Common myeloid progenitor, CD34-positive (primary cell): ENCODE data around the gene TFF2.

ENCODE experiments used
- CTCF ChIA-PET: fragments of 350-600 bp; sonication (Branson Sonifier 250); formaldehyde crosslinking; loops from one replicate; lab custom pipeline; 2021; ENCODE audit warnings: antibody characterized with exemption; lab: Charles Lee
- POLR2A ChIA-PET: fragments of 350-600 bp; sonication (Branson Sonifier 250); formaldehyde crosslinking; loops from one replicate; lab custom pipeline; 2021; ENCODE audit warnings: antibody characterized with exemption; lab: Charles Lee
- DNase-seq, 3 donors: peaks; one replicate each; pipeline versions ENCODE4 v3.0.0 to v3.0.0-alpha.2; 2013
- H3K27ac ChIP-seq, 2 experiments: 1 replicate in 1 of 2; 2 replicates in 1 of 2; pipeline ENCODE4 v1.7.0; 2013; ENCODE audit warnings: inconsistent platforms in 2 of 2, low read length in 2 of 2, mild to moderate bottlenecking in 2 of 2, low read depth in 1 of 2, moderate library complexity in 1 of 2; ENCODE audit not compliant: severe bottlenecking in 2 of 2, insufficient read depth in 1 of 2, poor library complexity in 1 of 2
- H3K27me3 ChIP-seq, 5 experiments: replicated peaks in 2 of 5; 1 replicate in 3 of 5; 2 replicates in 2 of 5; pipeline versions ENCODE4 v1.6.1 to v1.7.0; 2013; ENCODE audit warnings: low read length in 4 of 5, mild to moderate bottlenecking in 2 of 5, moderate library complexity in 2 of 5, inconsistent platforms in 1 of 5; ENCODE audit not compliant: insufficient read depth in 5 of 5, control insufficient read depth in 4 of 5
- H3K36me3 ChIP-seq, 4 experiments: 1 replicate in 2 of 4; 2 replicates in 2 of 4; pipeline versions ENCODE4 v1.6.1 to v1.7.0; 2013; ENCODE audit warnings: low read length in 3 of 4, control low read depth in 1 of 4, mild to moderate bottlenecking in 1 of 4; ENCODE audit not compliant: control insufficient read depth in 4 of 4, insufficient read depth in 4 of 4
- H3K4me1 ChIP-seq, 4 experiments: 1 replicate in 3 of 4; 2 replicates in 1 of 4; pipeline versions ENCODE4 v1.6.1 to v1.7.1; 2013; ENCODE audit warnings: low read length in 3 of 4, mild to moderate bottlenecking in 3 of 4, control low read depth in 1 of 4, inconsistent platforms in 1 of 4, moderate library complexity in 1 of 4; ENCODE audit not compliant: control insufficient read depth in 4 of 4, insufficient read depth in 4 of 4; ENCODE audit errors: control extremely low read depth in 1 of 4
- H3K4me3 ChIP-seq, 7 experiments: 1 replicate in 4 of 7; 2 replicates in 3 of 7; pipeline versions ENCODE4 v1.5.1 to v1.7.0; 2013; ENCODE audit warnings: mild to moderate bottlenecking in 7 of 7, low read length in 6 of 7, moderate library complexity in 6 of 7, inconsistent platforms in 2 of 7, low read depth in 2 of 7, control low read depth in 1 of 7; ENCODE audit not compliant: insufficient read depth in 4 of 7, control insufficient read depth in 1 of 7; ENCODE audit errors: extremely low read depth in 1 of 7
- H3K9me3 ChIP-seq, 5 experiments: 1 replicate in 4 of 5; 2 replicates in 1 of 5; pipeline versions ENCODE4 v1.6.1 to v1.7.1; 2013; ENCODE audit warnings: low read length in 4 of 5, mild to moderate bottlenecking in 2 of 5, inconsistent platforms in 1 of 5, low read depth in 1 of 5, moderate library complexity in 1 of 5; ENCODE audit not compliant: control insufficient read depth in 4 of 5, insufficient read depth in 2 of 5; ENCODE audit errors: control extremely low read depth in 1 of 5
- WGBS: methylation state at CpG from one replicate; pipeline ENCODE4 v1.1.5; 2013; ENCODE audit not compliant: insufficient coverage; 5-methylcytosine and 5-hydroxymethylcytosine counted together

TFF2 gene

DNA sequence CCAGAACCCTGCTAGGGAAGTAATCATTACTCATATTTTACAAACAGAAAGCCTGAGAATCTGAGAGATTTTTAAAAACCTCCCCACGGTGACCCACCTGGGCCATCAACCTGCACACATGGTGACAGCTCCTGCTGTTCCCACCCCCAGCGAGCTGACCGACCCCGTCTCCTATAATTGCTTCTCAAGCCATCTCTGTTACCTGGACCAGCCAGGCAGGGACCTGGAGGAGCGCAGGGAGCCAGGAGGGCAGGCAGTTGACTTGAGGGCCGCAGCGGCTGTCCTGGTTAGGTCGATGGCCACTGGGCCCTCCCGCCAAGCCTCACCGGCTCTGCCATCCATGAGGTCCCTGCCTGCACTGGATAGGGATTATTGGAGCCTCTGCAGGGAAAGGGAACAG, 7.7 kb downstream of the TFF2 start:
- Histone ChIP-seq H3K9me3 (no peaks in the 10 kb centered on the region), H3K27me3 (no peaks in the 10 kb centered on the region), H3K4me3 (no peak overlapping the region), H3K27ac (no peak overlapping the region), H3K36me3 (no peaks in the 10 kb centered on the region), H3K4me1 (peaks cover 0 to 3% (median 2%) of the 10 kb centered on the region in 4 experiments)
- WGBS: 85% methylated on average over 9 of the region's 10 CpGs
- CTCF ChIA-PET: interaction anchor here (0.8 kb wide), 1 partner anchor 10 kb away, joined by 3 read pairs; no protein-coding TSS in a partner anchor
- DNase-seq: no peak
- POLR2A ChIA-PET: no interaction called here

DNA sequence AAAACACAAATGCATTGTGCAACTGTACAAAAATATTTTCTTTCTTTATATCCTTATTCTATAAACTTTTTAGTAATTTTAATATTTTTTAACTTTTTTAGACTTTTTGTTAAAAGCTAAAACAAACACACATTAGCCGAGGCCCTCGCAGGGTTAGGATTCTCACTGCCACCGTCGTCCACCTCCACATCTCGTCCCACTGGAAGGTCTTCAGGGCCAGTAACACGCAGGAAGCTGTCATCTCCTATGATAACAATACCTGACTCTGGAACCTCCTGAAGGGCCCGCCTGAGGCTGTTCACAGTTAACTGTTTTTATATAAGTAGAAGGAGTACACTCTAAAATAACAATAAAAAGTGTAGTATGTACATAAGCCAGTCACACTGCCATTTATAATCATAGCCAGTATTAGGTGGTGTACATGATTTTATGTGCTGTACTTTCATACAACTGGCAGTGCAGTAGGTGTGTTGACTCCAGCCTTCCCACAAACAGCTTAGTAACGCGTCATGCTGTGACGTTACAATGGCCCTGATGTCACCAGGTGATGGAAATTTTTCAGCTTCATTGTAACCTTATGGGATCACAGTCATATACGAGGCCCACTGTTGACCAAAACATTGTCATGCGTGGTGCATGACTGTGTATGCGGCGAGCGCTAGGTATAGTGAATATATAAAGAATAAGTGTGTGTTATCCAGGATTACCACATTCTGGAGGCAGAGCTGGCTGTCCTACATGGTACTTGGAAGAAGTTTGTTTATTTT, 8.8 kb downstream of the TFF2 start:
- no peak for DNase-seq
- ChIA-PET POLR2A (no interaction called here), CTCF (interaction anchor here (0.9 to 1.4 kb wide), 3 partner anchors 30 to 186 kb away, joined by 3 read pairs; no protein-coding TSS in a partner anchor)
- Histone ChIP-seq H3K36me3 (no peaks in the 10 kb centered on the region), H3K27me3 (no peaks in the 10 kb centered on the region), H3K27ac (no peak overlapping the region), H3K4me1 (peaks cover 0 to 9% (median 6%) of the 10 kb centered on the region in 4 experiments), H3K9me3 (no peaks in the 10 kb centered on the region), H3K4me3 (no peak overlapping the region)
- WGBS: 98% methylated on average over 13 of the region's 15 CpGs

GRCh38 chr21:42340187-42341050, 10.4 kb downstream of the TFF2 start:
- CTCF ChIA-PET: interaction anchor here (0.9 to 7.6 kb wide), 4 partner anchors 9 to 196 kb away, joined by 3 to 43 read pairs (median 5); no protein-coding TSS in a partner anchor

DNA sequence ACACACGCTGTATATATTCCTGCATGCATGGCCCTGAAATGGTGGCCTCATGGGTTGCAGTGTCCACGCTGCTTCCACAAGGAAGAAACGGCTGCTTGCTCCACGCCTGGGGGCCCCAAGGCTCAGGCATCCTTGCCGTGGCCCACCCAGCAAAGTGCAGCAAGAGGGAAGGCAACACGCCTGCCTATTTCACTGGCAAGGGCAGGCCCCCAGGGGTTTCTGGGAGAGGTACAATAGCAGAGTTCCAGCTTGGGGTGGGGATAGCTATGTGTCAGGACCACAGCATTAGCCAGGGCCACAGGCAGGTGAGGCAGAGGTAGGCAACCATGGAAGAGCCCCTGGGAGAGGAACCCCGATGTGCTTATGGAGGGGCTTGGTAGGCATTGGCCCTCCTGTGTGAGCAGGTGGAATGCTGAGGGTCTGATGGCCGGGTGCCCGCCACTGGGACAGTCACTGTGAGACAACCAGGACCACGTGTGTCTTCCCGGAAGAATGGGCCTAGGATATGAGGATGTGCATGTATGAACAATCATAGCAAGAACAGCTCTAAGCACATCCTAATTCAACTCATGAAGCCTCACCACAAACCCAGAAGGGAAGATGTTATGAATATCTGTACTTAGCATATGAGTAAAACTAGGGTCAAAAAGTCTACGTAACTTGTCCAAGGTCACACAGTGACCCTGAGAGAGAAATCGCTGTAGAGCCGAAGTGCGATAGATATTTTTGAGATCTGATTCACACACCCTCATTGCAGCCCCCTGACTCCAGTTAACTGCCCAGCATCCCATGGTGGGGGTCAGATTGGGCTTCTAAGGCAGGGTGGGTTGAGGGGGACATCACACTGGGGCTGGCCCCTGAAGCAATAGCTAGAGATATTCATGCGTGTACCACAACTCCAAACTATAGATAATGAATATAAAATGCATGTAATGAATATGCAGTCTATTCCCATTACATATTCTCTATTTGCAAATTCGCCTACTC, 11.8 kb downstream of the TFF2 start:
- Histone ChIP-seq H3K9me3 (no peaks in the 10 kb centered on the region), H3K27me3 (peaks cover 0 to 3% (median 0%) of the 10 kb centered on the region in 5 experiments), H3K4me3 (no peak overlapping the region), H3K36me3 (no peaks in the 10 kb centered on the region), H3K4me1 (peaks cover 0 to 9% (median 6%) of the 10 kb centered on the region in 4 experiments), H3K27ac (no peak overlapping the region)
- WGBS: 99% methylated on average over 8 of the region's 17 CpGs
- no peak for DNase-seq
- CTCF ChIA-PET: interaction anchor here (0.6 to 7.6 kb wide), 17 partner anchors 9 to 1312 kb away, joined by 3 to 43 read pairs (median 4); no protein-coding TSS in a partner anchor
- POLR2A ChIA-PET: no interaction called here

More at GRCh38 chr21:42340187-42341050, 10.4 kb downstream of the TFF2 start:
- peaks cover 0 to 9% (median 6%) of the 10 kb centered on the region in 4 experiments for H3K4me1 ChIP-seq
- H3K36me3 ChIP-seq: no peaks in the 10 kb centered on the region
- 95% methylated on average over 21 of the region's 24 CpGs for whole genome bisulfite sequencing
- no peaks in the 10 kb centered on the region for H3K9me3 ChIP-seq
- DNase-seq: no peak
- no peak overlapping the region for H3K27ac ChIP-seq
- POLR2A ChIA-PET: no interaction called here
- H3K4me3 ChIP-seq: no peak overlapping the region
- H3K27me3 ChIP-seq: peaks cover 0 to 3% (median 0%) of the 10 kb centered on the region in 5 experiments

DNA sequence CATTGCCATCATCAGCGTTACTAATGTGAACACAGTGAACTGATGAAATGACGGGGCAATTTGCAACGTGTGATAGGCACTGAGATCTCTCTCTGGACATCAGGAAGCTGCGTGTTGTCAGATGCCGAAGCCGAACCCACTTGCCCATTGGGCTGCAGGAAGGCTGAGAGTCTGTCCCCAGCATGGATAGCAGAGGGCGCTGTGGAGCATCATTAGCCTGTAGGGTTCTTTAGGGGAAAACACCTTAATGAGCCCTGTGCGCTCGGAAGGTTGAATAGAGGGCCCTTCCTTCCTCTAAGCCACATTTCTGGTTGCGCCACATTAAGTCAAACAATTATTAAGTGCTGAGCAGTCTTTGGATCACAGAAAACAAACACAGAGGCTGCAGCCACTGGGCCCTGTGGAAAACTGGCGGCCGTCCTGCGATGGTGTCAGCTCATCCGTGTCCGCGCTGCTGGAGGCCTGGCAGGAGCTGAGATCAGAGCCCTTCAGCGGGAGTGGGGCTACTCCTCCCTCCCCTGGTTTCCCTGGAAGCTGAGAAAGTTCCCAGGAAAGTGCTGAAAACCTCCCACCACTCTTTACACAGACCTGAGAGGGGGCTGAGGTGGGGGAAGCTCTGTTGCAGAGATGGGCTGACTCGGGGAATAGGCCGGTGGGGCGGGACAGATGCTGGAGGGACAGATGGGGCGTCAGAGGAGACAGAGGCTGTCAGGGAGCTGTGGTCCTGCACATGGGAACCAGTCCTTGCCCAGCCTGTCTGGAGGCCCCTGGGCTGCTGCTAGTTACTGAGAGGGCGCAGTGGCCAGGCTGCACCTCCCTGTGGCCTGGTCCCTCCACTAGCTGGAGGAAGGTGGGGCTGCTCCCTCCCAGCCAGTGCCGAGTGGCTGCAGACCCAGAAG, 12.7 kb downstream of the TFF2 start:
- Histone ChIP-seq H3K4me3 (peak overlapping the region in 1 of 7 experiments; percentile 28), H3K4me1 (peaks cover 0 to 9% (median 6%) of the 10 kb centered on the region in 4 experiments), H3K27ac (no peak overlapping the region), H3K9me3 (no peaks in the 10 kb centered on the region), H3K27me3 (peaks cover 0 to 3% (median 0%) of the 10 kb centered on the region in 5 experiments), H3K36me3 (no peaks in the 10 kb centered on the region)
- ChIA-PET CTCF (interaction anchor here (0.6 to 7.6 kb wide), 27 partner anchors 8 to 1313 kb away, joined by 3 to 43 read pairs (median 4); no protein-coding TSS in a partner anchor), POLR2A (interaction anchor here (0.6 to 0.7 kb wide), 2 partner anchors 193 to 871 kb away, joined by 3 to 5 read pairs; no protein-coding TSS in a partner anchor)
- 50% methylated on average over 19 of the region's 23 CpGs for WGBS
- DNase-seq: peak; percentile 81 to 94 (median 91)
